Stimulated activated CD4-positive, alpha-beta T cell treated with anti-CD3 and anti-CD28 coated beads, Interleukin-4, amount 100 ng/mL, for 24 hours (primary cell): ENCODE measurements around the gene BEST4.
"Not testable (repeated sequence)": the region's sequence is repeated elsewhere in the genome, so short reads cannot be mapped to it uniquely, and the experiment has no call there.

Experiments used
- DNase-seq: peaks from one replicate; pipeline ENCODE4 v3.0.0-alpha.2; 2020

The BEST4 gene

DNA sequence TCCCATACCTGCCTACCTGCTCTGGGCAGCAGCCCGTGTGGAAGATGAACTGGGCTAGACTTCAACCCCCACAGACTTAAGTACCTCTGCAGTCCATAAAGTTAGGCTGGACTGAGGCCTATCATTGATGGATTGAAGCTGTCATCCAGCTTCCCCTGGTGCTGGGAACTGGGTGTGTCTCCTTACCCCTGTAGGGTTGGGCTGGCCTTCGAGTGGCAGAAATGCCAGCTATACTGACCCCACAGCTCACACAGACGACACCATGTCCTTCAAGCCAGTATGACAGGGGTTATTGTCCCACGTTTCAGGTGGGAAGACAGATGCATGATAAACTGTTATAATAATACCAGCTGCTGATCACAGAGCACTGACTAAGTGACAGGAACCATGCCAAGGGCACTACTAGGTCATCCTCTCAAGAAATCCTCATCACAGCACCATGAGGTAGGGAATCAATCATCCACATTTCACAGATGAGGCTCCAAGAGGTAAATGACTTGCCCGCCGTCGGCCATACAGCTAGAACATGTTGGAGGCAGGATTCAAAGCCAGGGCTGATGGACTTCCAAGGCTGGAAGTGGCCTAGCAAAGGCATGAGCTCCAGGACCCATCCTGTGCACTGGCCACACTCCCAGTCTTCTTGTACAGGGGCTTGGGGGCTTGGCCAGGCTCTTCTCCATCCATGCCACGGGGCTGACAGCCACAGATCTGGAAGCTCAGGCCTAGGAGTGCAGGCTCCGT is at the start of gene BEST4:
TSS of gene BEST4 (minus strand) at position 51 of the 741 bp plus-strand sequence. CDS start 465 bp downstream, outside the sequence.
- DNase-seq = no peak

DNA sequence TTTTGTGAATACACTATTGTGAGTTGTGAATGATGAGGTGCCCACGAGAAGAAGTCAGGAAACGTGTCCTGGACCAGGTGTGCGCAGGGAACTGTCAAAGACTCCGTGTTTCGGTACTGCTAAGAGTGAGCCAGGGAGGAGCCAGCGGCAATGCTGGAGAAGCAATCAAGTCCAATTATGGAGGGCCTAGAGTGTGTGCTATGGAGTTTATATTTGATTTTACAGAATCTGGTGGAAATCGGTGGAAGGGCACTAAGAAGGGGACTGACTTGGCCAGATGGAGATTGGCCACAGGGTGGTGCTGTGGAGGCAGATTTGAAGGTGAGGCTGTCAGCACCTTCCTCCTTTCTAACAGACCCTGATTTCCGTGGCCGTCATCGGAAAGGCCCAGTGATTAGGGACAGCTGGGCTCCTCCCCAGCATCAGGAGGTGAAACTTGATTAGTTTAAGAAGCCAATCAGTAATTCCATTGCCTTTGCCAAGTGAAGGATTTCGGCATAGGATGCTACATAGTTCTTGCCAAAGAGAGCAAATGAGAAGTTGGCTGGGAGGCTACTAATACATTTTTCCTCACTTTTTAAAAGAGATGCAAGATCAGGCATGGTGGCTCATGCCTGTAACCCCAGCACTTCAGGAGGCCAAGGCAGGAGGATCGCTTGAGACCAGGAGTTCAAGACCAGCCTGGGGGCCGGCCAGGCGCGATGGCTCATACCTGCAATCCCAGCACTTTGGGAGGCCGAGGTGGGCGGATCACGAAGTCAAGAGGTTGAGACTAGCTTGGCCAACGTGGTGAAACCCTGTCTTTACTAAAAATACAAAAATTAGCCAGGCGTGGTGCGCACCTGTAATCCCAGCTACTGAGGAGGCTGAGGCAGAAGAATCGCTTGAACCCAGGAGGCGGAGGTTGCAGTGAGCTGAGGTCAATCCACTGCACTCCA is 48.0 kb upstream of the BEST4 start:
- peak; percentile 89 for DNase-seq

DNA sequence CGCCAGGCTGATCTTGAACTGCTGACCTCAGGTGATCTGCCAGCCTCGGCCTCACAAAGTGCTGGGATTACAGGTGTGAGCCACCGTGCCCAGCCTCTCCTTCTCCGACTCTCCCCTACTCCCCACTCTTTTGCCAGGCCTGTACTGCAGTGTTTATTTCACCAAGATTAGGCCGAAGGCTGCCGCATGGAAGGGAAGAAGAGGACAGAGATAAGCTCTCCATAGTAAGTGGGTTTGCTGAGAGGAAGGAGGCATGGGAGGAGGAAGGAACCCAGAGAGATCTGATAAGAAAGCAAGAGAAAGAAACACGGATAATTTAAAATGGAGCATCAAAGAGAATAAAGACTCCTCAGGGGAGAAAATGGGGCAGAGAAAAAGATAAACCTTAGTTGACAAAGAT is 46.4 kb upstream of the BEST4 start:
- no peak for DNase-seq

DNA sequence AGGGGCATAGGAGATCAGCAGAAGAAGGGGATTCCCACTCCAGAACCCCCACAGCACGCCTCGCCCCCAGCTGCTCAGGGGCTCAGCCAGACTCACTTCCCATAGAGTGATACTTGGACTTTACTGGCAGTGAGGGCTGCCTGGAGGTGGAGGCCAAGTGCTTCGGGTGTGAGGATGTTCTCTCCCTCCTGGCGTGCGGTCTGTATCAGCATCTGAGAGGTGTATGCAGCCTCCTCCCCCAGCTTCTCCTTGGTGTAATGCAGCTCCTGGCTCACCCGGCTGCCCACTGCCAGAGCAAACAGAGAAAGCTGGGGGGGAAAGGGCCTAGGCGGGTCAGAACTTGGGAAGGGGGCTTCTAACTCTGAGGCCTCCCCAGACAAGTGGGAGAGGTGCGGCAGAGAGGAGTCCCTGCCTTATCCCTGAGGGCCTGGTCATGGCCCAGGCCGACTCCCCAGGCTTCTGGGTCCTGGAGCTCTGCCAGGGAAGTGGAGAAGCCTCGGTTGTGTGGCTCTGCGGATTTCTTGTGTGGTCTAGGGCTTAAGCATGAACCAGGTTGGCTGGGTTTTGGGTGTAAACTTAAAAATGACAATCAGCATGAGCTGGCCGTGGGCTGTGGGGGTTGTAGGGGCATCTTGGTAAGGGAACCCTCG is 44.2 kb upstream of the BEST4 start:
- no peak for DNase-seq

DNA sequence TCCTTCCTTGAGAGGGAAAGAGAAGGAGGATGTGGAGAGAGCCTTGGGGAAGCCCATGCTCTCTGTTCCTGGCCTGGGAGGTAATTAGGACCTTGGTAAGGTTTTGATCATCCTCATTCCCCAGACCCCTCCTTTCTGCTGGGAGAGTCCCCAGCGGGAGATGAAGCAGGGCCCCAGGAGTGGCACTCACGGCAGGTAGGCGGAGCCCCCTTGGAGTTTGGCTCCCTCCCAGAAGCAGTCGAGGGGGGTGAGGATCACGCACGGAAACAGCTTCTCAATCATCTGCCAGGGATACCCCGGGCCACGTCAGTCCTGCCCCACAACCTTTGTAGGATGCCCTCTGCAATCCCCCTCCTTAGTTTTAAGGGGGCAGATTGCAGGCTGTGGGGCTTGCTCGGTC is 43.5 kb upstream of the BEST4 start:
- no peak for DNase-seq

GRCh38 chr1:44830900-44831304 is 42.9 kb upstream of the BEST4 start:
- DNase-seq = no peak

DNA sequence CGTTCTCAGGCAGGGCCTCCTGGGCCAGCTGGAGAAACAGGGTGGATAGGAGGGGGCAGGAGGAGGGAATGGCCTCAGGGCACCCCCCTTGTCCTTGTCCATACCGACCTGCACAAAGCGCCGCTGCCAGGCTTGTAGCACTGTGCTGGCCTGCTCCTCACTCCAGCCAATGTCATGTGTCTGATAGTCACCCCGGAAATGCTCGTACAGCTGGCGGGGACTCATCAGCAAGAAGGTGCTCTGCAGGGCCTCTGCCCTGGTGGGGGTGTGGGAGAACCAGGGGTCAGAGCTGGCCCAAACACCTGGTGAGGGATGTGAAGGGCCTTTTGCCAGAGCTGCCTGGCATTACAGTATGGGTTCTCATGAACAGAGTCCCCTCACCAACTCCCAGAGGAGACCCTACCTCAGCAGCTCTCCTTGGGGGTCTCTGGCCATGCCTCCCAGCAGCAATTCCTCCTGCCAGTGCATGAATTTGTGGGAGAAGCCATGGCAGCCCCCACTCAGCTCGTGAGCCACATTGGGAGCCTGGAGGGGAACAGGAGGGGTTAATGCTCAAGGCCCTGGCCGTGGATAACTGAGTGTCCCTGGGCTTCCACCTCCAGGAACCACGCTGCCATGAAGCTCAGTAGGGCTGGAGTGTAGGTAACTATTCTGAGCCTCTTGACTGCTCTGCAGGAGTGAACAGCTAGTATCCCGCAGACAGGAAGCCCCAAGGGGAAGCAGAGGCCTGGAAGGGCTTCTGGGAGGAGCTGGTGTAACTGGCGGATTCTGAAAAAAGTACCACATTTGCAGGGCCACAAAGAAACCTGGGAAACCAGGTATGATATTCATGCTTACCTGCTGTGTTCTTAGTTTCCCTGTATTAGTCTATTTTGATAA is 41.8 kb upstream of the BEST4 start:
- no peak for DNase-seq

DNA sequence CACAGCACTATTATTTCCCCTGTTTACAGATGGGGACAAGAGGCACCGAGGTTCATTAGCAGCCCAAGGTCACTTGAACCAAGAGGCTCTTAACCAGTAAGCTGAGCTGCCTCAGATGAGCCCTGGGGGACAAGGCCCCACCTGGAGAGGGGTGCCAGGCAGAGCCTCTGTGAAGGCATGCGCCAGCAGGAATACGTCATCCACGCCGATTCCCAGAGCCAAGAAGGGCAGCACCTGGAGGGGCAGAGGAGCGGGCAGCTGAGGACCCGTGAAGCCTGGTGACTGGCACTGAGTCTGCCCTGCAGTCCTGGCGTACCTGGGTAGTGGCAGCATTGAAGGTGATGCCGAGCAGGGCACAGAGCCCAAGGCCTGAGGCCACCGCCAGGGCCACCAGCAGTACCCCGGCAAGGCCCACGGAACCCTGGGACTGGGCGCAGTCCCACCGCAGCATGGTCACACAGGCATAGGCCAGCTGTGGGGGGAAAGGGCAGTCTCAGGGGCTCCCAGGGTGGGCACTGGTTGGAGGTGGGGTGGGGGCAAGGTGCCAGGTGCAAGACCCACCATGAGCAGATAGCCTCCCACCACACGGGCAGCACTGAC is 41.0 kb upstream of the BEST4 start:
- DNase-seq = no peak

- DNase-seq = no peak
These were observed 40.2 kb upstream of the BEST4 start for GRCh38 chr1:44828003-44828651.

DNA sequence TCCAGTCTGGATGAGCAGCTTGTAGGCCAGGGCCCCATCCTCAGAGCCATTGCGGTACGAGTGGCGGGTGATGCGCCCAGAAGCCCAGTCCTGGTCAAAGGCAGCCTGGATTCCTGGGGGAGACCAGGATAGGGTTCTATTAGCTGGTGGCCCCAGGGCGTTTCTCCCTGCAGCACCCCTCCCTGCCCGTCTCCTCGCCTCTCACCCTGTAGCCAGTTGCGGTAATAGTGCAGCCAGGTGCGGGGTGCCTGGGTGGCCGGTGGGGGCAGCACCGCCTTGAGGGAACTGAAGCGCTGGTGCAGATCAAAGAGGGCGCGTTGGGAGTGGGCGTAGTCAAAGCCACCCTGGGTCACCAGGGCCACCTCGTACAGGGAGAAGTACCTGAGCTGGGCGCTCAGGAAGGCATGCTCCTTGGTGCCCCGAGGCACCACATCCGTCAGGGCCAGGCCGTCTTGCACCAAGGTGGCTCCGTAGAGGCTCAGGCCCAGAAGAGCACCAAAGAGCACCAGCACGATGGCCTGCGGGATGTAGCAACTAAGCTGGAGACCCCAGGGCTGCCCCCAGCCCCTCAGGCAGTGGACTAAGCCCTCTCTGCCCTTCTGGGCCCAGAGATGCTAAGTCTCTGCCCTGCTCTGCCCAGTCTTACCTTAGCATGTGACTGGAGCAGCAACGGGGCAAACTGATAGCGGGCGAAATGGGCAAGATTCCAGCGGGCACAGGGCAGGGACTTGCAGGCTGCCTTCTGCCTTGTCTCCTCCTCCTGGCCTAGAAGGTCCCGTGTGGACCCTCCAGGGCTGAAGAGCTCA is 39.4 kb upstream of the BEST4 start:
- no peak for DNase-seq

GRCh38 chr1:44826375-44827196 is 38.6 kb upstream of the BEST4 start:
- no peak for DNase-seq

GRCh38 chr1:44824392-44824791 is 36.4 kb upstream of the BEST4 start:
- DNase-seq = not testable (repeated sequence)

DNA sequence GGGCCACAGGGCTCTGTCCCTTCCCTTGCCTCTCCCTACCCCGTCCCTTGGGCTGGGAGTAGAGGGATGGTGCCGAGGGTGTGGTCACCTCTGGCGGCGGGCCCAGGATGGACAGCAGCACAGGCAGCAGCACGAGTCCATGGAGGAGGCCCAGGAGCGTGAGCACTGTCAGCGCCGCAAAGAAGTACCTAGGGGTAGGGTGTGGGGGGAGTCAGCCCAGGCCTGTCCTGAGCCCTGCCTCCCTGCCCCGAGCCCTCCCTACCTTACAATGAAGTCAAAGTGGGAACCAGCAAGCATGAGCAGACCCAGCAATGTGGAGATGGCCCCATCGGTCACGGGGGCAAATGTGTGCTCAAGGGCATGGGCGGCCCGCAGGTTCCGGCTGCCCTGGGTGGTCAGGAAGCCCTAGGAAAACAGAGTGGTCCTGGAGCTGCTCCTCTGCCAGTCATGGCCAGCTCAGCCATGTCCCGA is 35.0 kb upstream of the BEST4 start:
- DNase-seq = no peak

- DNase-seq = no peak
These were observed 34.2 kb upstream of the BEST4 start for GRCh38 chr1:44822131-44822701.

DNA sequence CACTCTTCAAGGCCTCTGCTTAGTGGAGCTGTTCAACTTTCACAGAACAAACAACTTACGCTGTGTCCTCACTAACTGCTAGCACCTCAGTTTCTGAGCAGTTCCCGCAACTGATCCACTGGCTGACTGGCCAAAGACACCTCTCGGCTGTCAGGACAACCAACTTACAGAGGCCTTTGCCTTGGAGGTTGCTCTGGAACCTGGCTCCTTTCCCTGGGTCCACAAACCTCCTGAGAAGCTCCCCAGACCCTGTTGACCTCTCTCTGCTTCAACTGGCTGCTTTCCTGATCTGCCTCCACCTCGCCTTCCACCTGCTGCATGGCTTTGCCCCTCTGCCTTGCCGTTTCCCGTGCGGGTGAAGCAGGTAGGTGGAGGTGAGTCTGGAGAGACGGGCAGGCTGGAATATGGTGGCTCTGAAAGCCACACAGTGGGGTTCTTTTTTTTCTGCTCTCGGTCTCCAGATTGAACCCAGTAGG is 33.3 kb upstream of the BEST4 start:
- DNase-seq = no peak

DNA sequence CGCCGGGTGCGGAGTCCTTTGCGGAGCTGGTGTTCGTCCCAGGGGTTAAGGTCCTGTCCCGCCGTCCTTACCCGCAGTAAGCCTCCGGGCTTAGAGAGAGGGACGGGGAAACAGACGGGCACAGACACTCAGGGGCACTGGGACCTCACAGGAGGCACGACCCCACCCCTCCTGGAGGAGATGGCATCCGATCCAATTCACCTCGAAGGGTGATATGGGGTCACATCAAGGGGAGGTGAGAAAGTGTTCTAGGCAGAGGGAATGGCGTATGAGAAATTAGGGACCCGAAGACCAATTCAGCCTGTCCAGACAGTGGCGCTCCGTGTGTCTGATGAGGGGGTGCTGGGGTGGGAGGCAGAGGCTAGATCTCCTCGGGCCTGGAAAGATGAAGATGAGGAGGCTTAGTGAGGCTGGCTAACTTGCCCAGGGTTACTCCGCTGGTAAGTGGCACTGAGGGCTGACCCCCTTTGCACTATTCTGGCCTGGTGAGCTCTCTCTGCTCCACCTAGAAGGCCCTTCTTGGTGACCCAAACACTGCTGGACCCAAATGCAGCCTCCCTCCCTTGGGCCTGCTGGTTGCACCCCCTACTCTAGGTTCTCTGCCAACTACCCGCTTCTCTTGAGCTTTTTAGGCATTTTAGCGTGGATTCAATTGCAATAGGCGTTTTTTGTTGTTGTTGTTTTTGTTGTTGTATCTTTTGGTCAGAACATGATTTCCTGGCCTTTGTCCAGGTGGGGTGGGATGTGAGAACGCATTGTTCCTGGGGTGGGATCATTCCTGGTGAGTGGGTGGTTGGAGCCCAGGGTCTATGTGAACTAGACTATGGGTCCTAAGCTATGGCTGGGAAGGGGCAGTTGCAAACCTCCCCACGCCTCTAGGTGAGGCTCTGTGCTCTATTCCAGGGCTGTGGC is 32.6 kb upstream of the BEST4 start:
- DNase-seq = no peak

DNA sequence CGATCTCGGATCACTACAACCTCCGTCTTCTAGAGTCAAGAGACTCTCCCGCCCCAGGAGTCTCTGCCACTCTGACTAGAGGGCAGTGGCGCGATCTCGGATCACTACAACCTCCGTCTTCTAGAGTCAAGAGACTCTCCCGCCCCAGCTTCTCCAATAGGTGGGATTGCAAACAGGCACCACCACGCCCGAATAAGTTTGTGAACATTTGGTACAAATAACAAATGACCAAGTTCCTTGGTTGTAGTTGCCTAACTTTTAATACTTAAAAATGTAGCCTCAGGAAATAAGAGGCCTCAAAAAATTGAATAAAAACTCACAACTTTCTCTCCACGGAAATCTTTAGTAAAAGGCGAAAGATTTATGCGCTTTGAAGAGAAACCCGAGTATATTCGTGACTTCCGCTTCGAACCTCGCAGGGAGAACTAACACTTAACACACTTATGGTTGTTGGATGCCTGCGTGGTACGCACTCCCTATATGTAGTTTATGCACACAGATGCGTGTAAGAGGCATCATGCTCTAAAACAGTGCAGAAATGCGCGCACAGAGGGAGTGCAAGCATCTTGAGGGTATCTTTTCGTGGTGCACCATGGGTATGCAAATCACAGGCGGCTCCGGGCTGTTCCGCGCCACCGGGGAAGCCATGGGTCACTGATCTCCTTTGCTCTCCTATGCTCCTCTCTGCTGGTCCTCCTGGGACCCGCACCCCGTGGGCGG is 31.8 kb upstream of the BEST4 start:
- peak; percentile 89 for DNase-seq
